UCSD-AML1 (cell line): ENCODE data around the gene TENM3.

ENCODE experiments used
- DNase-seq: peaks from one replicate; lab custom pipeline; 2025; ENCODE audit not compliant: unreplicated experiment; lab: John Stamatoyannopoulos, UW

Gene TENM3

DNA sequence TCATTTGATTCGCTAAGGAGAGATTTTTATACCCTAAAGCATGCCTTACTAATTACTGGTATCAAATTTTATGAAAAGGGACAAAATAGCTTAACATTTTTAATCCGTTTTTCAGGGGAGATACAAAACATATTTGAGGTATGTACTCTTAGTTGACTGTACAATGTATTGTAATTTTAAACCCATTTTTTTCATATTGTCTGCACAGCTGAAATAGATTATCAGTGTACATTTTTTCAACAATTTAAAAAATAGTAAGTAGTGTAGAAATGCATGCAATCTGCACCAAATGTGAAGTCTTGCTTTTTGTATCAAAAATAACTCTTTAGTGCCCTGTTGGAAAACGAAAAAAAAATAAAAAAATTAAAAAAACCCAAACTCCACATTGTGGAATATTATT is 82.2 kb downstream of the TENM3 start:
- no peak for DNase-seq

DNA sequence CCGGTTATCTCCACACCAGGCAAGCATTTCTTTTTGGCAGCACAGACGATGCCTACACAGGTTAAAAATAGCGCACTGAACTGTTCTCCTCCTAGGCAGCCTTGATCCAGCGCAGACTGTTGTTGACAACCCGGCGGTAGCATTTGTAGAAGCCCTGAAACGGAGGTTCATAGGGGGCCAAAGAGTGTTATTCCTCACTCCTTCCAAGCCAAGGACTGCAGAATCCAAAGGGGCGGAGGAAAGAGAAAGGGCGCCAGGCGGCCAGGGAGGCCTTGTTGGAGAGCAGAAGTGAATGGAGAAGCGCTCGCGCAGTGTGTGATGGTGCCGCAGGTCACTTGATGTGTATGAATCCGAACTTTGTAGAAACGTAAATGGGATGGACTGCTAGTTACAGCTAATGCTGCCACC is 82.7 kb downstream of the TENM3 start:
- DNase-seq = no peak

DNA sequence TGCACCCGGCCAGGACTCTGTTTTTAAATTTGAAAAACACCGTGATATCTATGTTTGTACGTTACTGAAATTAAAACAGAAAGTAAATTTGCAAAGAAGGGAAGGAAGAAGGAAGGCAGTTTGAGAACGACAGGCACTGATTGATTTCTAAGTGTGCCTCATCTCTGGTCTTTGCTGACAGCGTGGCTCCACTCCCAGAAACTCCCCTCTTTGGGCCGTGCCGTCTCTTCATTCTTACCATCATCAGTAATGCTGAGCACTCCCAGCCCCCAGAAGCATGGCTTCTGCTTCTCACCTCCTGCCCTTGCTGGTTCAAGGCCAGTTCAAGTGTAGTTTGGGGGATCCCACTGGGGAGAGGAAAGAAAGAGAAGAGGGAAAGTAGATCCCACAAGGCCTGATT is 85.3 kb downstream of the TENM3 start:
- no peak for DNase-seq

DNA sequence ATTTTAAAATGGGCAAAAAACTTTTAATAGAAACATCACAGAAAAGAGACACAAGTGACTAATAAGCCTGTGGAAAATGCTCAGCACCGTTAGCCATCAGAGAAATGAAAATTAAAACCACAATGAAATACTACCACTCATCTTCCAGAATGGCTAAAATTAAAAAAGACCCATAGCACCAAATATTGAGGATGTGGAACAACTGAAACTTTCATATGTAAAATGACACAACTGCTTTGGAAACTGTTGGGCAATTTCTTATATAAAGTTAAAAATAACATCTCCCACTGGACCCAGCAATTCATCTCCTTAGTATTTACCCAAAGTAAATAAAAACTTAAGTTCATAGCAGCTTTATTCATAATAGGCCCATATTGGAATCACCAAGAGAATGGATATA is 94.2 kb downstream of the TENM3 start:
- no peak for DNase-seq

DNA sequence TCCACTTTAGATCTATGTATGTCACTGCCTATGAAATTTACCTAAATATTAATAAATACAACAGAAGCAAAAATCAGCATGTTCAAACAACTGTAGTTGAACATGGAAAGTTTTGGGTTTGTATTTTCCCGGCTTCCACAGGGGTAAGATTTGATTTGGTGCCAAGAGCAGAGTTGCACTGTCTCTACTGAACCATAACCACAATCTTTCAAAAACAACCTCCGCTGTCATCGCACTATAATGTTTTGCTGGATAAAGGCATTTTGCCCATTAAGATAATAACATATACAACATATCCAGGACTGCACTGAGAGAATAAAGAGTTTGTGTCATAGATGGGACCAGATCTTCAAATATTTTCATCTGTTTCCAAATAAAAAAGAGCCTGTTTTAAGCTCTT is 94.9 kb downstream of the TENM3 start:
- no peak for DNase-seq

DNA sequence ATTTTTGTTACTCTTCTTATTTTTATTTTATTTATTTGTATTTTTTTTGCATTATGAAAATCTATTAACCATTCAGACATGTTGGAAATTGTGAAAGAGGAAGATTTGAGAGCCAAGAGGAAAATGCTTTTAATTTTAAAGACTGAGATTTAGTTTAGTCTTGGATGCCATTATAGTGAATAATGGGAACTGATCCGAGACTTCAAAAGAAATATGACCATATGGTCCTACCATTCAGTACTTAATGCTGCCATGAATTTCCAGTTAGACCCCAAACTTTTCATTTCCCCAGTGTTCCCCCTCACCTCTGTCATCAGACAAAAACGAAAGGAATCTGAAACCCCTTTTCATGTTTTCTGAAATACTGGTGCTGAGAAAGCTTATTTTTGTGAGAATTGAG is 95.5 kb downstream of the TENM3 start:
- DNase-seq = no peak

DNA sequence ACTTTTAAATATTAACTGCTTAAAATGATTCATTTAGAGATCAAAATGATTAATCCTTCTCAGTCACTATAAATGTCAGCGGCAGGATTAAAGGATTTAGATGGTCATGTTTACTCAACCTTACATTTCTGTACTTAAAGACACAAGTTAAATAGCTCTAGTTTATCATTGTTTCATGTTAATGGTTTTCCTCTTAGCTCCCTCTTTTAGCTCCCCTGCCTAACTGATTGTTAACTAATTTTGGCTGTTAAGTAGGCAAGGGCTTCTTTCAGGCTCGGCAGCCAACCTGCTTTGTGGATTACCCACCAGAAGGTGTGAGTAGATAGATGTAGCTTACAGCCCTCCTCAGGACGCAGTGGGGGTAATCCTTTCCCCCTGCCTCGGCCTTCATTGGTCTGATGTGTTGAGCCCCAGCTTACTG is 96.0 kb downstream of the TENM3 start:
- no peak for DNase-seq

DNA sequence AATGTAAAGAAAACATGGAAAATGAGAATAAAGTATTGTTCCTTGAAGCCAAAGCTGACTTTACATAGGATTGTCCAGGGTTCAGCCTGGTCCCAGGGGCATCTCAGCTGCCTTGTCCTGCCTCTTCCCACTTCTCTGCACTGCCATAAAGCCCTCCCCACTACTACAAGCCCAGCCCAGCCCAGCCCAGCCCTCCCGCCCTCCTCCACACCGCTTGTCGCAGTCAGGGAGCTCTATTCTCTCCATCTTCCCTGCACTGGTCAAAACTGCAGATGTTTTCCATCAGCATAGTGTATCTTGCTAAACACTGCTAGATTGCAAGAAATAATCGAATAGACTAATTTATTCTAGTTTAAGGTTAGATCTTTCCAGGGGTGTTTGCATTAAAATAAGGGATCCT is 100.3 kb downstream of the TENM3 start:
- DNase-seq = no peak

DNA sequence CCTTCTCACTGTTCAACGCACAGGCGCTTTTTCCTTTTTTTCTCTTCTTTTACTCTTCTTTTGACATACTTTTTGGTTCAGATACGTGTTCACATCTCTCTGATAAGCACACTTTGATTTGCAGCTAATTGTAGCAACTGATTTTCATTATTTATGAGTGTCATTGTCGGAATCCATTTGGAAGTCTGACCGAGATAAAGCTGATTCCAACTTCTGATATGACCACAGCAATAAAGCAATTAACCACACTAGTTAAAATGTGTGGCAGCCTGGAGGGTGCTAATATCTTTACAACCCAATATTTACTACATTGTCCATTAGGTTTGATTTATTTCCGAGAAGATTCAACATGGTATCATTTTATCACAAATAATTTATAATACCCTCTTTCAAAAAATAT is 101.8 kb downstream of the TENM3 start:
- no peak for DNase-seq

DNA sequence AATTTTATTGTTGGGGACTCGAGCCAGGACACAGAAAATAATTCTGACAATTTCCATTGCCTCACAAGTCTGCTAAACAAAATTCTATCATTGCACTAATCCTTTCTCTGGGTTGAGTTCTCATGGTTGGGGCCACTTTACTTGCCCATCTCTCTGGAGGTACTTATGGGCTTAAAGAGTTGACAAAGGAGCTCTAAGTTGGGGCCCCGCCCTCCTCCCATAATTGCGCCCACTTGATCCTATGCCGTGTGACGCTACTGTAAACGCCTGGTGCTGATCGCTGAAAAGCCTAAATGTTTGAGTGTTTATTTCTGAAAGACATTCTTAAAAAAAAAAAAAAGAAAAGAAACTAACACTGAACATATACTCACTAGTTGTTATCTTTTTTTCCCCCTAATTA is 103.0 kb downstream of the TENM3 start:
- DNase-seq = no peak

DNA sequence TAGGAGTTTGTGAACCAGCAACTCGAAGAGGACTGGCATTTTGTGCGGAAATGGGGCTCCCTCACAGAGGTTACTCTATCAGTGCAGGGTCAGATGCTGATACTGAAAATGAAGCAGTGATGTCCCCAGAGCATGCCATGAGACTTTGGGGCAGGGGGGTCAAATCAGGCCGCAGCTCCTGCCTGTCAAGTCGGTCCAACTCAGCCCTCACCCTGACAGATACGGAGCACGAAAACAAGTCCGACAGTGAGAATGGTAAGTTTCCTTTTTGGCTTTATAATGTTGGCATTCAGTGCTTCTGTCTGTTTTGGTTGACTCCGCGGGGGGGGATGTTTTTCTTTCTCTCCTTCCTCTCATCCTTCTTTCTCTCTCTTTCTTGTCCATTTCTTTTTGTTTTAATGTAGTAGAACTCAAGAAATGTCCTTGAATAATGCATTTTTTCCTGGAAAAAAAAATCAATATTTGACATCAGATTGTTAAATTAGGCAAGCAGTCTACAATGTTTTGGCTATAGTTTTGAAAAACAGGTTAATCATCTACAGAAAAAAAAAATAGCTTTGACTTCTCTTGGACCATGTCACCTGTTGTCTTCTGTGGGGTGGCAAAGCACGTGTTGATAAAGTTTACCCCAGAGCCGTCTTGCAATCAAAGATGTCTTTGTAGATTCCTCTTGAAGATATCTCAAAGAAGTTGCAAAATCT is 103.6 kb downstream of the TENM3 start:
- no peak for DNase-seq

DNA sequence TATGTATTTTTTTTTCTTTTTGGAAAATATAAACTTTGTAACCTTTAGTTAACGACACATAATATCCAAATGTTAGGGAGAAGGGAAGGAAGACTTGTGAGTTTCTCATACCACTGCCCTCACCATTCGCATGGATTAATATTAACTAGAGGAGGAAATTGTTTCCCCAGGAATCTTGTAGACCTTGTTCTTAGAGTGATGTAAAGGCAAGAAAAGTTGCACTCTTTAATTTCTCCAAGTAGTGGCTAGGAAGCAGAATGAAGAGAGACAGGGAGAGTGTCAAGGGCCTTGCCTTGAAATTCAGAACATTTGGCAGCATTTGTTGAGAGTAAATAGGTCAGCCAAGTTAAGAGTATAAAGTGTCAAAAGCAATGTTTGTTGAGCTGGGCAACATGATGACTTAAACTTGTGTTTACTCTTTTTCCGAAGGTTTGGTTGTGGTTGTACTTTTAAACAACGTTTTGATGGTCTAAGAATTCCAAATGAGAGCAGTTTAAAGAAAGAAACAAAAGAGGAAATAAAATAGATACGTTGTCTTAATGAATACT is 105.7 kb downstream of the TENM3 start:
- DNase-seq = no peak

DNA sequence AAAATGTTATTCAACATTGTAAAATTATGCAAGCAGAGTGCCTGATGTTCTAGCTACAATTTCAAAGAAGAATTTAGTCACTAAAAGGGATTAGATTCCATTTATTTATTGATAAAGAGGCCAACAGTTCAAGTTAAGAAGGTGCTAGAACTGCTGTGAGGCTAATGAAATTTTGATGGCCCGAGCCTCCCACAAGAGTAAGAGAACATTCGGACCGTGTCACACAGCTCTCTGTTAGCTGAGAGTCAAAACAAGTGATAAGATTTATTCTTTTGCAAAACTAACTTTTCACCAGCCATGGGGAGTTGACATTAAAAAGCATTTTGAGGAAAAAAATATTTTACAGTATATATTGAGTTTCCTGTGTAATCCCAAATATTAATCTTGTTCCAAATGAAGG is 106.8 kb downstream of the TENM3 start:
- DNase-seq = no peak

DNA sequence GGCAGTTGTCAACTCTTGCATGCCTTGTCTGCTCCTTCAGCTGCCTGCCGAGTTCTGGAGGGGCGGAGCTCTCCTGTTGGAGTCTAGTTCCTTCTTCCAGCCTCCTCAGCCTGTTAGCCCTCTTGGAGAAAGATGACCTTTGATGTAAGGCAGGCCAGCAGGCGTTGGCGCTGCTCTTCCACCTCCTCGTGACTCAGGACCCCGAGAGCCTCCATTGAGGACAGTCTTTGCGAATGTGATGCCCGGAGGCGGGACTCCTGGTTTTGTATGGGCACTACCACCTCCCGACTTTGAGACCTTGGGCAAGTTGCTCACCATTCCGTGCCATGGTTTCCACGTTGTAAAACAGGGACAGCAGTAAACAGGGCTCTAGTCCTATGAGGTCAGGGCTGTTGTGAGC is 108.3 kb downstream of the TENM3 start:
- DNase-seq = no peak

DNA sequence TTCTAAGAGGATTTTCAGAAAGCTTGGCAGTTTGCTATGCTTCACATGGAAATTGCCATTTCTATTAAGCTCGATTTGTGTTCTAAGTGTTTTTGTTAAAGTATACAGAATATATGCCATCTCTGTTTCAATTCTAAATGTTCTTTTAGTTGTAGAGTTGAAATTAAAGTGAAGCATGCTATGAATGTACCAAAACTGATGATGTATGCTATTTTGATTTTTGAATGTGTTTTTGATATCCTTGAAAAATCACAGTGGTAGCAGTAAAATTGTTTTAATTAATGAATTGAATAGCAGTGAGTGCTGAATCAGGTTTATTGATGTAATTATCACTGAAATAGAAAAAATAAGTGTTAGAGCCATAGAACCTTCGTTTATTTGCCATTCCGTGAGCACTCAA is 110.9 kb downstream of the TENM3 start:
- no peak for DNase-seq

DNA sequence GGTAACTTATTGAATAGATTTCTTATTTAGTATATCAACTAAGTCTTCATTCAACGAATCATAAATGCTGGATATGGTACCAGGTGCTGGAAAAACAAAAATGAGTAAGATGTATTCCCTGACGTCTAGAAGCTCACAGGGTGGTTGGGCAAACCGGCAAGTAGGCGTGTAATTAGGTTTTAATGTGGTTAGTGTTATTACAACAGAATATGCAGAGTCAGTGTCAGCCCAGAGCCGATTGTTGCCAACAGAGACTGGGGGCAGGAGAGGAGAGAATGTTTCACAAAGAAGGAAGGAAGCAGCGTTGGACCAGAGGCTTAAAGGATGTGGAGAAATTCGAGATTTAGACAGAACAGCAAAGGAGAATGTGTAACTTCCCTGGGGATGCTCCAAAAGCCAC is 111.7 kb downstream of the TENM3 start:
- no peak for DNase-seq

DNA sequence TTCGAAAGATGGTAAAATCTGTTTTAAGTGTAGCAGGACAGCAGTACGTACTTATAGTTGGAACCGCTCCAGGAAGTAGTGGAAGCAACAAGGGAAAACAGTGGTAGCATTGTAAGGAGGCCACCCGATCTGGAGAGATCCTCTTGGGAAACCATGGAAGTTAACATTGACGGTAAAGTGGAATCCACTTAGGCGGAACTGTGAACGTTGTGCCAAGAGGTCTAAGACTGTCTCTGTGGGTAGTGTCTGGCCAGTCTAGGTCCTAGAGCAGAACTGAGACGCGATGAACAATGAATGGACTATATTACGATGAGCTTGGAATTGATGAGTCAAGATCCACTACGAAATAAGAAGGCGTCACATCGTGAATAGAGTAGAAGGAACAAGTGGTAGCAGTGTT is 124.0 kb downstream of the TENM3 start:
- no peak for DNase-seq

DNA sequence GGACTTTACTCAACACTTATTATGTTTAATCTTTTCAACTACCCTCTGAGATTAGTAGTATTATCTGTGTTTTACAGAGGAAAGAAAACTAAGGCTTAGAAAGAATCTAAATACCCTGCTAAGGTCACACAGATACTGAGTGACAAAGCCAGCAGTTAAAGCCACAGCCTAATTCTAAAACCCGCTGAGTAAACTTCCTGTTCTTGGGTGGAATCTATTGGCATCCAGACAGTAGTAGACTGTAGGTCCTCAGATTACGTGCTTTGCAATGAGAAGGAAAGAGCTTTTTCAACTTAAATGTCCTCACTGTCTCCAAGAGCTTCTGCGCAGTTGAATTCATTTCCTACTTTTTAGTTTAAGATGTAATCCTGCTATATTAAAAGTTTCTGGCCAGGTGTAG is 126.0 kb downstream of the TENM3 start:
- no peak for DNase-seq

DNA sequence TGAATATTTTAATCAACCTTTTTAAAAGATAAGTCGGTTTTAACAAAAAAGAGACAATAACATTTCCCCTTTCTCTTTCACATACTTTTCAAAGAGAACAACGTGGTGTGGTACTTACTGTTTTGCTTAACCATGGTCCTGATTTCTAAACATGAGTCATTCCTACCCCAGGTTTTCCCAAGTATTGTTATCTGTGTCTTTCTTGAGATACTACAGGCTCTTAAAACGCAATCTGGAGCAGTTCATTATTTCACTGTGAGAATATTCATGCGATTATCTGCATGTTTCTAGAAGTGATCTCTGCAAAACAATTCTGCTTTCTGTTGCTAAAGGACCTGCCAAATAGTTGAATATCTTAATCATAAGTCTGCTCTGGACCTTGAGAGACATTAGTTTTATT is 127.3 kb downstream of the TENM3 start:
- DNase-seq = no peak

DNA sequence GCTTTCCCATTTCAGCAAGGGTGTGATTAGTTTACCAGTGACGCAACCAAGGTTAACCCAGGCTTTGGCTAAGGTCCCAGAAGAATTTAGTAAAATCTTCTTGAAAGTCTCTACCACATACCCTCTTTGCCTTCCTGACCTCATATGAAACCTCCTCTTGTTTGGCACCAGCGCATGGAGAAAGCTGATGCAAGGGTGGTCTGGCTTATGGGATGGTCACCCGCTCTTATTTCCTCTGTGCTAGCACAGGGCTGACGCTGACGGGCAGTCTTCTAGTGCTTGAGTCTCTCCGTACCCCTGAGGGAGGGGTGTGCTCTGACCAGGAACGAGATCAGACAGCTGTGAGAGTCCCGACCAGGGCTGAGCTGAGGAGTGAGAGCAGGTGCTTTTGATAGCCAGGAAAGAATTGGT is 137.6 kb downstream of the TENM3 start:
- no peak for DNase-seq

DNA sequence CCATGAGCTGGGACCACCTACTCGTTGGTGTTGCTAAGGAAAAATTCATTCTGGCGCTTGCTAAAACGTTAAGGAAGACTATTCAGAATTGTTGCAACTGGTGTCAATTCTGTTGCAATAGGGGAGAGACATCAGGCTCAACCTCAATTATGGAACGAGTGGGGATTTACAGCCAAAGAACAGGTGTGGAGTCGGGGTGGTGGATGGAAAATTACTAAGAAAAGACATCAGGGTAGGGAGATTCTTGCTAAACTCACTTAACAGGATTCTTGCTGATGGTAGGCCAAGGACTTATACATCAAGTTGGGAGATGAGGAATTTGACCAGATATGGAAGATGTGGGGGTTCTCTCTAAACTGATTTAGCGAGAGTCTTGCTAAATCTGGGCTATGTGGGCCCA is 139.7 kb downstream of the TENM3 start:
- no peak for DNase-seq

DNA sequence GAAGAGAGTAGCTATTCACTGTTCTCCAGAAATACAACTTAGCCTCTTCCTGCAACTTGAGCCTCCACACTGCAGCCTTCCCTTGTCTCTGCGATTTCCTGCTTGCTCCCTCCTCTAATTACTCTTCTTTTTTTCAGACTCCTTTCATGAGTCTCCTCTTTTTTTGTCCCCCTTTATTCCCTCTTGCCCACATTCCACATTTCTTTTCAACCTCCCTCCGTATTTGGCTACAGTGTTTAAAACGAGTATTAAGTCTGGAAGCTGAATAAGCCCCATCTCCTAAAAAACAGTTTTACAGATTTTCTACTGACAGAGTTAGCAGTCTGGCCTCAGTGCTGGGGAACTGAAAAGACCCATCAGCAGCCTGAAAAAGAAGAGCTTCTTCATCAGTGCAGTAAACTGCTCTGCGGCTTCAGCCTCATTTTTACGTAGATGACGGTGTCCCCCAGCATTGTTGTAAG is 141.5 kb downstream of the TENM3 start:
- DNase-seq = no peak

DNA sequence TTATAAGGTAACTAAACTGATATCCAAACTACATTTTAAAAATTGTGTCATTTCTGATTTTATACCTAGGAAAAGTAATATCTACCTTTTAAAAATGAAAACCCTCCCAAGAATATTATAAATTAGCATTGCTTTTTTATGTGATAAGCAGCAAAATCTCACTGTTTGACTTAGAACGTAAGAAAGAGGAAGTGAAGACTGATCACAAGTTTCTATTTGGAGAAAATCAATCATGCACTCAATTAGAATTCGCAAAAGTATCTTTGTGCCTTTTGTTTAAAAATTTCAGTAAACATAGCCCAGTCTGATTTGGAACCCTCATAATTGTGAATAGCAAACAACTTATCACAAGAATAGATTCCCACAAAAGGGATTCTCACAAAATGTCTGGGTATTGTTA is 142.7 kb downstream of the TENM3 start:
- no peak for DNase-seq
